SJSA1 (cell line): ENCODE data around the gene CACNA2D3. TPM values are rescaled to one million over a fixed set of nuclear protein-coding genes. Genes with fewer than 3 reads are reported as not detected.

ENCODE experiments used
- DNase-seq, 2 experiments: peaks; one replicate each; pipeline ENCODE4 v3.0.0-alpha.2; 2015 to 2020; ENCODE audit warnings: low spot score in 2 of 2, low read depth in 1 of 2
- H3K27ac ChIP-seq: fragments of 250-450 bp; sonication (Bioruptor Pico); 2 replicates; pipeline ENCODE4 v1.5.1; 2020; ENCODE audit warnings: mild to moderate bottlenecking, moderate library complexity
- H3K27me3 ChIP-seq: fragments of 250-450 bp; sonication (Bioruptor Pico); replicated peaks from 2 replicates; pipeline ENCODE4 v1.5.1; 2020; ENCODE audit warnings: mild to moderate bottlenecking, moderate library complexity
- H3K36me3 ChIP-seq: fragments of 250-450 bp; sonication (Bioruptor Pico); 2 replicates; pipeline ENCODE4 v1.5.1; 2020; ENCODE audit warnings: mild to moderate bottlenecking
- H3K4me1 ChIP-seq: fragments of 250-450 bp; sonication (Bioruptor Pico); replicated peaks from 2 replicates; pipeline ENCODE4 v1.6.1; 2021; ENCODE audit warnings: mild to moderate bottlenecking
- H3K4me3 ChIP-seq: fragments of 250-450 bp; sonication (Bioruptor Pico); 2 replicates; pipeline ENCODE4 v1.5.1; 2020; ENCODE audit warnings: mild to moderate bottlenecking
- H3K9me3 ChIP-seq: fragments of 250-450 bp; sonication (Bioruptor Pico); replicated peaks from 2 replicates; pipeline ENCODE4 v1.5.1; 2020; ENCODE audit warnings: mild to moderate bottlenecking
- total RNA-seq: library from RNA; depleted of rRNA; stranded (reverse); fragments of >200 nt; shearing (Covaris generic); gene quantifications from 2 replicates; pipeline ENCODE4 v1.2.3, GENCODE V29; 2014

Gene CACNA2D3
- total RNA-seq, 1 experiment from 2014 or later, result not detected

GRCh38 chr3:54196360-54196991 lies 74.1 kb downstream of the CACNA2D3 start:
- no peak overlapping the region for H3K4me3 ChIP-seq
- H3K27ac ChIP-seq, result no peak overlapping the region
- H3K4me1 ChIP-seq, result no peaks in the 10 kb centered on the region
- no peaks in the 10 kb centered on the region for H3K9me3 ChIP-seq
- no peaks in the 10 kb centered on the region for H3K36me3 ChIP-seq
- no peak for DNase-seq
- H3K27me3 ChIP-seq, result no peaks in the 10 kb centered on the region

- Histone ChIP-seq H3K4me1 (no peaks in the 10 kb centered on the region), H3K36me3 (no peaks in the 10 kb centered on the region), H3K27me3 (no peaks in the 10 kb centered on the region), H3K4me3 (no peak overlapping the region), H3K9me3 (no peaks in the 10 kb centered on the region), H3K27ac (no peak overlapping the region)
- DNase-seq, result no peak
Observed at GRCh38 chr3:54197509-54197908, 75.2 kb downstream of the CACNA2D3 start.

- Histone ChIP-seq H3K27me3 (no peaks in the 10 kb centered on the region), H3K4me3 (no peak overlapping the region), H3K27ac (no peak overlapping the region), H3K4me1 (no peaks in the 10 kb centered on the region), H3K36me3 (no peaks in the 10 kb centered on the region), H3K9me3 (no peaks in the 10 kb centered on the region)
- DNase-seq, result no peak
Observed at GRCh38 chr3:54198556-54198955, 76.2 kb downstream of the CACNA2D3 start.

- DNase-seq, result no peak
- no peaks in the 10 kb centered on the region for H3K9me3 ChIP-seq
- H3K27me3 ChIP-seq, result no peaks in the 10 kb centered on the region
- H3K4me3 ChIP-seq, result no peak overlapping the region
- H3K27ac ChIP-seq, result no peak overlapping the region
- no peaks in the 10 kb centered on the region for H3K36me3 ChIP-seq
- H3K4me1 ChIP-seq, result no peaks in the 10 kb centered on the region
Observed at GRCh38 chr3:54202054-54202453, 79.7 kb downstream of the CACNA2D3 start.

GRCh38 chr3:54202651-54203248 lies 80.4 kb downstream of the CACNA2D3 start:
- no peaks in the 10 kb centered on the region for H3K36me3 ChIP-seq
- no peak for DNase-seq
- no peaks in the 10 kb centered on the region for H3K9me3 ChIP-seq
- H3K27me3 ChIP-seq, result no peaks in the 10 kb centered on the region
- H3K4me3 ChIP-seq, result no peak overlapping the region
- no peak overlapping the region for H3K27ac ChIP-seq
- H3K4me1 ChIP-seq, result no peaks in the 10 kb centered on the region

- Histone ChIP-seq H3K9me3 (no peaks in the 10 kb centered on the region), H3K36me3 (no peaks in the 10 kb centered on the region), H3K27me3 (no peaks in the 10 kb centered on the region), H3K4me3 (no peak overlapping the region), H3K27ac (no peak overlapping the region), H3K4me1 (no peaks in the 10 kb centered on the region)
- no peak for DNase-seq
Observed at GRCh38 chr3:54206874-54207273, 84.5 kb downstream of the CACNA2D3 start.

GRCh38 chr3:54211097-54211496 lies 88.7 kb downstream of the CACNA2D3 start:
- H3K36me3 ChIP-seq, result no peaks in the 10 kb centered on the region
- no peak for DNase-seq
- H3K27ac ChIP-seq, result no peak overlapping the region
- no peaks in the 10 kb centered on the region for H3K9me3 ChIP-seq
- no peaks in the 10 kb centered on the region for H3K27me3 ChIP-seq
- no peaks in the 10 kb centered on the region for H3K4me1 ChIP-seq
- H3K4me3 ChIP-seq, result no peak overlapping the region

GRCh38 chr3:54212723-54213122 lies 90.4 kb downstream of the CACNA2D3 start:
- no peak overlapping the region for H3K27ac ChIP-seq
- DNase-seq, result no peak
- no peaks in the 10 kb centered on the region for H3K9me3 ChIP-seq

GRCh38 chr3:54213907-54214306 lies 91.6 kb downstream of the CACNA2D3 start:
- no peak for DNase-seq
- H3K36me3 ChIP-seq, result no peaks in the 10 kb centered on the region
- no peaks in the 10 kb centered on the region for H3K9me3 ChIP-seq
- no peak overlapping the region for H3K27ac ChIP-seq
- no peaks in the 10 kb centered on the region for H3K4me1 ChIP-seq
- H3K27me3 ChIP-seq, result no peaks in the 10 kb centered on the region
- no peak overlapping the region for H3K4me3 ChIP-seq

More at GRCh38 chr3:54212723-54213122, 90.4 kb downstream of the CACNA2D3 start:
- Histone ChIP-seq H3K36me3 (no peaks in the 10 kb centered on the region), H3K4me1 (no peaks in the 10 kb centered on the region), H3K4me3 (no peak overlapping the region), H3K27me3 (no peaks in the 10 kb centered on the region)

GRCh38 chr3:54214845-54215244 lies 92.5 kb downstream of the CACNA2D3 start:
- Histone ChIP-seq H3K27me3 (no peaks in the 10 kb centered on the region), H3K27ac (no peak overlapping the region), H3K9me3 (no peaks in the 10 kb centered on the region), H3K4me3 (no peak overlapping the region), H3K36me3 (no peaks in the 10 kb centered on the region), H3K4me1 (no peaks in the 10 kb centered on the region)
- no peak for DNase-seq

GRCh38 chr3:54215521-54215920 lies 93.2 kb downstream of the CACNA2D3 start:
- H3K9me3 ChIP-seq, result no peaks in the 10 kb centered on the region
- no peak overlapping the region for H3K27ac ChIP-seq
- no peak for DNase-seq
- H3K36me3 ChIP-seq, result no peaks in the 10 kb centered on the region
- H3K4me1 ChIP-seq, result no peaks in the 10 kb centered on the region
- H3K4me3 ChIP-seq, result no peak overlapping the region
- no peaks in the 10 kb centered on the region for H3K27me3 ChIP-seq

- no peak overlapping the region for H3K4me3 ChIP-seq
- H3K9me3 ChIP-seq, result no peaks in the 10 kb centered on the region
- DNase-seq, result no peak
- H3K36me3 ChIP-seq, result no peaks in the 10 kb centered on the region
- no peak overlapping the region for H3K27ac ChIP-seq
- no peaks in the 10 kb centered on the region for H3K27me3 ChIP-seq
- no peaks in the 10 kb centered on the region for H3K4me1 ChIP-seq
Observed at GRCh38 chr3:54217828-54218227, 95.5 kb downstream of the CACNA2D3 start.

GRCh38 chr3:54222316-54222715 lies 100.0 kb downstream of the CACNA2D3 start:
- Histone ChIP-seq H3K27me3 (no peaks in the 10 kb centered on the region), H3K36me3 (no peaks in the 10 kb centered on the region), H3K4me3 (no peak overlapping the region), H3K9me3 (no peaks in the 10 kb centered on the region), H3K4me1 (no peaks in the 10 kb centered on the region), H3K27ac (no peak overlapping the region)
- DNase-seq, result no peak

GRCh38 chr3:54223063-54223462 lies 100.7 kb downstream of the CACNA2D3 start:
- Histone ChIP-seq H3K27ac (no peak overlapping the region), H3K36me3 (no peaks in the 10 kb centered on the region), H3K4me1 (no peaks in the 10 kb centered on the region), H3K9me3 (no peaks in the 10 kb centered on the region), H3K27me3 (no peaks in the 10 kb centered on the region), H3K4me3 (no peak overlapping the region)
- DNase-seq, result no peak
